ENCODE measurements around the gene WNT1.

Gene WNT1

DNA sequence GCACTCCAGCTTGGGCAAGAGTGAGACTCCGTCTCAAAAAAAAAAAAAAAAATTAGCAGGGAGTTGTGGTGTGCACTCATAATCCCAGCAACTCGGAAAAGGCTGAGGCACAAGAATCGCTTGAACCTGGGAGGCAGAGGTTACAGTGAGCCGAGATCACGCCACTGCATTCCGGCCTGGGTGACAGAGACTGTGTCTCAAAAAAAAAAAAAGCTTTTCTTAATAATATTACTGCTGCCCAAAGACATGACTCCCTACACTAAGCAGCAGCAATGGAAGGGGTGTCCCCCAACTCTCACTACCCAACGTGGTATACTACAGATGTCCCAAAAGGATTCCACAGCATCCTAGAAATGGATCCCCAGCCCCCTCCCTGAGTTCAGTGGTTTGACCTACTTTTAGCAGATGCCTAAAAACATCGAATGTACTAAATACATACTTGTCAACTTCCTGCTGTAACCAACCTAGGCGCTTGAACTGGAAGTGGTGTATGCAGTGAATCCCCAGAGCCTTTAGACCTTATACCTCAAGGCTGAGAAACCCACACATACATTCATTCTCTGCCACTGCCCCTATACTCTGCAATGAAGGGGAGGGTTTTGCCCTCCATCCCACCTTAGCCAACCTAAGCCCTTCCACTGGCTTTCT is 44.3 kb upstream of the WNT1 start:
- TF ChIP-seq, protein P1, sequence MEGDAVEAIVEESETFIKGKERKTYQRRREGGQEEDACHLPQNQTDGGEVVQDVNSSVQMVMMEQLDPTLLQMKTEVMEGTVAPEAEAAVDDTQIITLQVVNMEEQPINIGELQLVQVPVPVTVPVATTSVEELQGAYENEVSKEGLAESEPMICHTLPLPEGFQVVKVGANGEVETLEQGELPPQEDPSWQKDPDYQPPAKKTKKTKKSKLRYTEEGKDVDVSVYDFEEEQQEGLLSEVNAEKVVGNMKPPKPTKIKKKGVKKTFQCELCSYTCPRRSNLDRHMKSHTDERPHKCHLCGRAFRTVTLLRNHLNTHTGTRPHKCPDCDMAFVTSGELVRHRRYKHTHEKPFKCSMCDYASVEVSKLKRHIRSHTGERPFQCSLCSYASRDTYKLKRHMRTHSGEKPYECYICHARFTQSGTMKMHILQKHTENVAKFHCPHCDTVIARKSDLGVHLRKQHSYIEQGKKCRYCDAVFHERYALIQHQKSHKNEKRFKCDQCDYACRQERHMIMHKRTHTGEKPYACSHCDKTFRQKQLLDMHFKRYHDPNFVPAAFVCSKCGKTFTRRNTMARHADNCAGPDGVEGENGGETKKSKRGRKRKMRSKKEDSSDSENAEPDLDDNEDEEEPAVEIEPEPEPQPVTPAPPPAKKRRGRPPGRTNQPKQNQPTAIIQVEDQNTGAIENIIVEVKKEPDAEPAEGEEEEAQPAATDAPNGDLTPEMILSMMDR (conservative IDR thresholded peaks at IDR 0.05; ENCODE audit: low read depth, low read length) = no peak
- Histone ChIP-seq H3K9ac (no peak overlapping the region), H3K4me2 (peak overlapping the region; percentile 36; the same call in 1 of the 2 replicates), H3K4me3 (IDR thresholded peaks at IDR 0.05; ENCODE audit: insufficient read depth, low read depth, low read length) (no peak overlapping the region), H3K27me3 (ENCODE audit: insufficient read depth, low read depth) (no peaks in the 10 kb centered on the region), H3K79me2 (ENCODE audit: insufficient read depth, low read depth) (no peaks in the 10 kb centered on the region), H3K27ac (no peak overlapping the region), H2AFZ (ENCODE audit: low read depth) (no peak overlapping the region), H4K20me1 (ENCODE audit: insufficient read depth) (no peaks in the 10 kb centered on the region), H3K36me3 (ENCODE audit: insufficient read depth) (peaks cover 5% of the 10 kb centered on the region; the same call in 1 of the 2 replicates), H3K4me1 (ENCODE audit: low read depth, poor library complexity, severe bottlenecking) (peaks cover 13% of the 10 kb centered on the region)

DNA sequence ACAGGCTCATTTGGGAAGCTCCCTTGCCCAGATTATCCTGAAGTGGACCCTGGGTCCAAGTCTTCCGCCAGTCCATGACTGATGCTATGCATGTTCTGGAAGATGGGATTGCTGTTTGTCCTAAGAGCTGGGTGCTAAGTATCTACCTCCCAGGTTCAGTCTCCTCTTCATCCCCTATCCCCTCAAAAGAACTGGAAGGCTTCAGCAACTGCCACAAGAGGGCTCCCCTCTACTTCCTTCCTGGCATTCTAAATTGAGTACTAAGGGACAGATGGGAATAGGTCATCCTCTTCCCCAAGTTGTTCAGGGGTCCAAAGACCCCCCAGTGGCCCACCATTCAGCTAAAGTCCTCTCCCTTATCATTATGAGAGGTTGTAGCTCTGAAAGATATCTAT is 43.8 kb upstream of the WNT1 start:
- peaks cover 5% of the 10 kb centered on the region; the same call in 1 of the 2 replicates for H3K36me3 ChIP-seq (ENCODE audit: insufficient read depth)
- H3K4me3 ChIP-seq (IDR thresholded peaks at IDR 0.05; ENCODE audit: insufficient read depth, low read depth, low read length) = no peak overlapping the region
- TF ChIP-seq, protein P1 (conservative IDR thresholded peaks at IDR 0.05; ENCODE audit: low read depth, low read length) = peak; percentile 56
- no peaks in the 10 kb centered on the region for H3K27me3 ChIP-seq (ENCODE audit: insufficient read depth, low read depth)
- no peak overlapping the region for H2AFZ ChIP-seq (ENCODE audit: low read depth)
- H3K27ac ChIP-seq = no peak overlapping the region
- no peaks in the 10 kb centered on the region for H4K20me1 ChIP-seq (ENCODE audit: insufficient read depth)
- H3K9ac ChIP-seq = no peak overlapping the region
- H3K4me2 ChIP-seq = peak overlapping the region; percentile 36; the same call in 1 of the 2 replicates
- peaks cover 13% of the 10 kb centered on the region for H3K4me1 ChIP-seq (ENCODE audit: low read depth, poor library complexity, severe bottlenecking)
- no peaks in the 10 kb centered on the region for H3K79me2 ChIP-seq (ENCODE audit: insufficient read depth, low read depth)

GRCh38 chr12:48936379-48936979 is 41.6 kb upstream of the WNT1 start:
- H3K9ac ChIP-seq = no peak overlapping the region
- no peaks in the 10 kb centered on the region for H4K20me1 ChIP-seq (ENCODE audit: insufficient read depth)
- no peaks in the 10 kb centered on the region for H3K27me3 ChIP-seq (ENCODE audit: insufficient read depth, low read depth)
- H3K27ac ChIP-seq = no peak overlapping the region
- peaks cover 13% of the 10 kb centered on the region for H3K4me1 ChIP-seq (ENCODE audit: low read depth, poor library complexity, severe bottlenecking)
- H3K79me2 ChIP-seq (ENCODE audit: insufficient read depth, low read depth) = no peaks in the 10 kb centered on the region
- TF ChIP-seq, protein P1 (conservative IDR thresholded peaks at IDR 0.05; ENCODE audit: low read depth, low read length) = peak; percentile 98
- H3K36me3 ChIP-seq (ENCODE audit: insufficient read depth) = peaks cover 9% of the 10 kb centered on the region; the same call in 1 of the 2 replicates
- H2AFZ ChIP-seq (ENCODE audit: low read depth) = no peak overlapping the region
- no peak overlapping the region for H3K4me3 ChIP-seq (IDR thresholded peaks at IDR 0.05; ENCODE audit: insufficient read depth, low read depth, low read length)
- H3K4me2 ChIP-seq = no peak overlapping the region

DNA sequence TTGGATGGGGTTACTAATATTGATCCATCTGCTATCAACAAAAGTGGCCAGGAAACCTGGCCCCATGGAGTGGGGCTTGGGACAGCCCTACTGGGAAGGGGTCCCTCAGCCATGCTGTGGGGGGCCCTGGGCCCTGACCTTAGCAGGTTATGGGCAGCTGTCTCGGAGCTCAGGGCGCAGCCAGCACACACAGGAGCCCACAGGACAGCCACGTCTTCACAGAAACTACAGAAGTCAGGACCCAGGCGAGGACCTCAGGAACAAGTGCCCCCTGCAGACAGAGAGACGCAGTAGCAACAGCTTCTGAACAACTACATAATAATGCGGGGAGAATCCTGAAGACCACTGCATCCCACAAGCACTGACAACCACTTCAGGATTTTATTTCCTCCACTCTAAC is 41.0 kb upstream of the WNT1 start:
- H3K27ac ChIP-seq = no peak overlapping the region
- no peak overlapping the region for H3K4me3 ChIP-seq (IDR thresholded peaks at IDR 0.05; ENCODE audit: insufficient read depth, low read depth, low read length)
- peaks cover 9% of the 10 kb centered on the region; the same call in 1 of the 2 replicates for H3K36me3 ChIP-seq (ENCODE audit: insufficient read depth)
- no peaks in the 10 kb centered on the region for H3K79me2 ChIP-seq (ENCODE audit: insufficient read depth, low read depth)
- no peaks in the 10 kb centered on the region for H3K27me3 ChIP-seq (ENCODE audit: insufficient read depth, low read depth)
- no peaks in the 10 kb centered on the region for H4K20me1 ChIP-seq (ENCODE audit: insufficient read depth)
- no peak overlapping the region for H3K9ac ChIP-seq
- H2AFZ ChIP-seq (ENCODE audit: low read depth) = no peak overlapping the region
- TF ChIP-seq, protein P1 (conservative IDR thresholded peaks at IDR 0.05; ENCODE audit: low read depth, low read length) = no peak; the same call in 1 of the 2 replicates
- H3K4me1 ChIP-seq (ENCODE audit: low read depth, poor library complexity, severe bottlenecking) = peaks cover 13% of the 10 kb centered on the region
- H3K4me2 ChIP-seq = no peak overlapping the region
